Stimulated activated CD4-positive, alpha-beta T cell treated with anti-CD3 and anti-CD28 coated beads, Interleukin-4, amount 100 ng/mL, for 4 hours (primary cell): ENCODE data around the gene NOL9.

Experiments used
- DNase-seq, 2 experiments: peaks; one replicate each; pipeline ENCODE4 v3.0.0-alpha.2; 2020

Gene NOL9

GRCh38 chr1:6519491-6519934 lies 34.8 kb downstream of the NOL9 start:
- DNase-seq, result no peak

- no peak for DNase-seq
Measured at GRCh38 chr1:6517435-6517851, 36.9 kb downstream of the NOL9 start.

GRCh38 chr1:6515771-6516170 lies 38.5 kb downstream of the NOL9 start:
- no peak for DNase-seq

GRCh38 chr1:6513320-6513801 lies 41.0 kb downstream of the NOL9 start:
- DNase-seq, result no peak

GRCh38 chr1:6512908-6513280 lies 41.4 kb downstream of the NOL9 start:
- no peak for DNase-seq

- no peak for DNase-seq
Measured at GRCh38 chr1:6512245-6512907, 41.9 kb downstream of the NOL9 start.

GRCh38 chr1:6511561-6512244 lies 42.6 kb downstream of the NOL9 start:
- no peak for DNase-seq

GRCh38 chr1:6511056-6511455 lies 43.3 kb downstream of the NOL9 start:
- DNase-seq, result no peak

- no peak for DNase-seq
Measured at GRCh38 chr1:6510493-6510892, 43.8 kb downstream of the NOL9 start.

- no peak for DNase-seq
Measured at GRCh38 chr1:6509919-6510291, 44.4 kb downstream of the NOL9 start.

GRCh38 chr1:6509220-6509918 lies 44.9 kb downstream of the NOL9 start:
- no peak for DNase-seq

GRCh38 chr1:6508816-6509189 lies 45.5 kb downstream of the NOL9 start:
- no peak for DNase-seq

- no peak for DNase-seq
Measured at GRCh38 chr1:6508154-6508815, 46.0 kb downstream of the NOL9 start.

- no peak for DNase-seq
Measured at GRCh38 chr1:6507461-6507911, 46.8 kb downstream of the NOL9 start.

GRCh38 chr1:6507037-6507428 lies 47.3 kb downstream of the NOL9 start:
- no peak for DNase-seq

GRCh38 chr1:6506210-6507036 lies 47.9 kb downstream of the NOL9 start:
- no peak for DNase-seq

- DNase-seq, result no peak
Measured at GRCh38 chr1:6505367-6506209, 48.7 kb downstream of the NOL9 start.

GRCh38 chr1:6504887-6505286 lies 49.4 kb downstream of the NOL9 start:
- DNase-seq, result no peak

GRCh38 chr1:6503884-6504602 lies 50.3 kb downstream of the NOL9 start:
- no peak for DNase-seq

GRCh38 chr1:6502000-6502891 lies 52.1 kb downstream of the NOL9 start:
- no peak for DNase-seq
